Calu3 (cell line): ENCODE results near the gene FN3KRP. TPM values are rescaled to one million over a fixed set of nuclear protein-coding genes. Genes with fewer than 3 reads are reported as not detected.

ENCODE experiments used
- BruUV-seq: library from RNA; stranded (reverse); fragments of 400-500 nt; replicated peaks from 2 replicates; lab custom pipeline; 2021; lab: Mats Ljungman, UMichigan
- CTCF ChIA-PET: fragments of 300-600 bp; sonication (Branson Sonifier 250); formaldehyde crosslinking; loops from one replicate; lab custom pipeline; 2022; ENCODE audit warnings: antibody characterized with exemption; lab: Charles Lee
- DNase-seq: peaks from one replicate; pipeline ENCODE4 v3.0.0; 2022
- H3K27ac Mint-ChIP-seq: one replicate; pipeline ENCODE4 v1.8.0; 2022; ENCODE audit warnings: mixed read lengths; ENCODE audit not compliant: unreplicated experiment
- H3K27me3 Mint-ChIP-seq: one replicate; pipeline ENCODE4 v1.8.0; 2022; ENCODE audit warnings: mixed read lengths; ENCODE audit not compliant: unreplicated experiment
- H3K36me3 Mint-ChIP-seq: one replicate; pipeline ENCODE4 v1.8.0; 2022; ENCODE audit warnings: mild to moderate bottlenecking, moderate library complexity, mixed read lengths; ENCODE audit not compliant: insufficient read depth, unreplicated experiment
- H3K4me1 Mint-ChIP-seq: one replicate; pipeline ENCODE4 v1.8.0; 2022; ENCODE audit warnings: mild to moderate bottlenecking, low read depth, mixed read lengths; ENCODE audit not compliant: unreplicated experiment
- H3K4me3 Mint-ChIP-seq: one replicate; pipeline ENCODE4 v1.8.0; 2022; ENCODE audit warnings: mild to moderate bottlenecking, low read depth, moderate library complexity, mixed read lengths; ENCODE audit not compliant: unreplicated experiment
- H3K9me3 Mint-ChIP-seq: one replicate; pipeline ENCODE4 v1.8.0; 2022; ENCODE audit warnings: low read depth, mixed read lengths; ENCODE audit not compliant: unreplicated experiment
- intact Hi-C: fragments of 100-400 bp; cut with micrococcal nuclease; formaldehyde crosslinking; loops from one replicate; pipeline ENCODE4 v1.10.0; 2022; ENCODE audit not compliant: unreplicated experiment
- total RNA-seq: library from RNA; stranded (reverse); gene quantifications from 2 replicates; pipeline ENCODE4 v1.2.3, GENCODE V29; 2022
- TF ChIP-seq, protein P1 (sequence below): fragments of 200-600 bp; IDR thresholded peaks from one replicate; pipeline ENCODE4 v1.8.0; 2022; ENCODE audit warnings: antibody characterized with exemption; ENCODE audit not compliant: unreplicated experiment

FN3KRP gene
- total RNA-seq, 1 experiment from 2014 or later: 49.9 TPM

DNA sequence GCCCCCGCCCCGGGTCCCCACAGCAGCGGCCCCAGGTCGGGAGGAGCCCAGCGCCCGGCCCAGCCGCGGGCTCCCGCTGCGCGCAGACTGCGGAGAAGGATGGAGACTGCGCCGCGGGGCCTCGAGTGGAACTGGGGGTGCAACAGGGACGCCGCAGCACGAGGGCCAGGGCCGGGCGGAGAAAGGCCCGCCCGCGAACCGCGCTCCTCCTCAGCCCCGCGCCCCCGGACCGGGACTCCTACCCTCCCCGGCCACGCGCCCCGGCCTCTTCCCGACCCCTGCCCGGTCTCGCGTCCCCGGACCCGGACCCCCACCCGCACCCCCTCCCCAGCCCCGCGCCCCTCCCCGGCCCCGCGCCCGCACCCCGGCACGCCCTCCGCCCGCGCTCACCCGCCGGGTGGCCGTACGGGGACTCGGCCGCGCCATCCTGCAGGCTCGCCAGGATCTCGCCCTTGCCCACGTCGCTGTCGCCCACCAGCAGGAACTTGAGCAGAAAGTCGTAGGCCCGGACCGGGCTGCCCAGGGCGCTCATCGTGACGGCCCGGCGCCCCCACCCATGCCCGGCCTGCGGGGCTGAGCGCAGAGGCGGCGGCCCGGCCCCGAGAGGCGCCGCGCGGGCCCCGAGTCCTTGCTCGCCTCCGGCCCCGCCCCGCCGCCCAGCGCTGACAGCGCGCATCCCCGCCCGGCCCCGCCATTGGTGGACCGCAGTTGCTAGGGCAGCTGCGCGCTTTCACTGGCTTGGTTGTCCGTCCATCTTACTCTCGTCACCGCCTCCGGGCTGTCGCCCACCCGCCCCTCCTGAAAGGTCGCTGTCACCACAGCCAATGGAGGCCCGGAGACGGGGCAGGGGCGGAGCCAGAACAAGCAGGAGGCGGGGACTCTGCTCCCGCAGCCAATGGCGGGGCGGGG, 18.2 kb upstream of the FN3KRP start, which contains the start of gene RAB40B:
Gene RAB40B (minus strand): TSS at position 634 of the 909 bp plus-strand sequence. CDS start 102 bp downstream, at position 532.
- Mint-ChIP-seq H3K27ac (peak within 1 kb of the TSS; percentile 85), H3K36me3 (peaks cover 41% of the 10 kb centered on the region), H3K4me3 (peak within 1 kb of the TSS; percentile 73), H3K9me3 (peaks cover 4% of the 10 kb centered on the region), H3K4me1 (peaks cover 9% of the 10 kb centered on the region), H3K27me3 (no peaks in the 10 kb centered on the region)
- no TSS peak for BruUV-seq
- TF ChIP-seq, protein P1, sequence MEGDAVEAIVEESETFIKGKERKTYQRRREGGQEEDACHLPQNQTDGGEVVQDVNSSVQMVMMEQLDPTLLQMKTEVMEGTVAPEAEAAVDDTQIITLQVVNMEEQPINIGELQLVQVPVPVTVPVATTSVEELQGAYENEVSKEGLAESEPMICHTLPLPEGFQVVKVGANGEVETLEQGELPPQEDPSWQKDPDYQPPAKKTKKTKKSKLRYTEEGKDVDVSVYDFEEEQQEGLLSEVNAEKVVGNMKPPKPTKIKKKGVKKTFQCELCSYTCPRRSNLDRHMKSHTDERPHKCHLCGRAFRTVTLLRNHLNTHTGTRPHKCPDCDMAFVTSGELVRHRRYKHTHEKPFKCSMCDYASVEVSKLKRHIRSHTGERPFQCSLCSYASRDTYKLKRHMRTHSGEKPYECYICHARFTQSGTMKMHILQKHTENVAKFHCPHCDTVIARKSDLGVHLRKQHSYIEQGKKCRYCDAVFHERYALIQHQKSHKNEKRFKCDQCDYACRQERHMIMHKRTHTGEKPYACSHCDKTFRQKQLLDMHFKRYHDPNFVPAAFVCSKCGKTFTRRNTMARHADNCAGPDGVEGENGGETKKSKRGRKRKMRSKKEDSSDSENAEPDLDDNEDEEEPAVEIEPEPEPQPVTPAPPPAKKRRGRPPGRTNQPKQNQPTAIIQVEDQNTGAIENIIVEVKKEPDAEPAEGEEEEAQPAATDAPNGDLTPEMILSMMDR: no peak
- DNase-seq: peak; percentile 99
- intact Hi-C loops: no loop called here
- CTCF ChIA-PET: interaction anchor here (1.0 kb wide), 1 partner anchor 11 kb away, joined by 5 read pairs; no protein-coding TSS in a partner anchor

DNA sequence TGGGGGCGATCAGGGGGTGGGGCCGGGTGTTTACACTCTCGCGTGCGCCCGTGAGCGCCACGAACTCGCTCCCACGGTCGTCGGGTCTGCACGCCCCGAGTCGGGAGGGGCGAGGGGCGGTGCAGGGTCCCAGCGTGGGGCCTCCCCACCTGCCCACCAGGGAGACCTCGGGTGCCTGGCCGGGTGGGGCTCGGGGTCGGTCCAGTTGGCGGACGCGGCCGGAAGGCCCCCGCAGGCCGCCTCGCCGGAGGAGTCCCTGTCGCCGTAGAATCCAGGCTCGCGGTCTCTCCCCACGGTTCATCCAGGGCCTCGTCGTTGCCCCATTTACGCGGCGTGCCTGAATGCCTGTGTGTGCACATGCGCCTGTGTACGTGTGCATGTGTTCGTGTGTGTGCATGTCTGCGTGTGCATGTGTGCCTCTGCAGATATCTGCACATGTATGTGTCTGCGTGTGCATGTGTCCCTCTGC, 17.5 kb upstream of the FN3KRP start:
- TF ChIP-seq, protein P1: no peak
- Mint-ChIP-seq H3K27me3 (no peaks in the 10 kb centered on the region), H3K9me3 (peaks cover 4% of the 10 kb centered on the region), H3K4me1 (peaks cover 13% of the 10 kb centered on the region), H3K36me3 (peaks cover 41% of the 10 kb centered on the region), H3K4me3 (peak overlapping the region; percentile 73), H3K27ac (peak overlapping the region; percentile 85)
- BruUV-seq: no TSS peak
- CTCF ChIA-PET: interaction anchor here (1.0 kb wide), 1 partner anchor 12 kb away, joined by 5 read pairs; no protein-coding TSS in a partner anchor
- intact Hi-C loops: no loop called here
- no peak for DNase-seq

DNA sequence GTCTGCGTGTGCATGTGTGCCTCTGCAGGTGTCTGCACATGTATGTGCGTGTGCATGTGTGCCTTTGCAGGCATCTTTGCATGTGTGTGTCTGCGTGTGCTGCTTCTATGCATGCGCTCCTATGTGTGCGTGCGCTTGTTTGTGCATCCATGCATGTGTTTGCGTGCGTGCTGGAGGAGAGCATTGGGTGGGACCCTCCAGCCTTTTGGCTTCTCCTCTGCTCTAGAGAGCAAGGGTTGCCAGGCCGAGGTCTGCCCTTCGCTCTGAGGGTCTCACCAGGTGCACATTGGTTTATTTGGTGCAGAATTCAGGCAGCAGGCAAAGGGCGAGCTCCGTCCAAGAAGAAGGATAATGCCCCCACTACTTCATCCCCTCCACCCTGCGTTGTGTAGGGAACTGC, 17.0 kb upstream of the FN3KRP start:
- TF ChIP-seq, protein P1: no peak
- no peak for DNase-seq
- CTCF ChIA-PET: no interaction called here
- Mint-ChIP-seq H3K4me3 (peak overlapping the region; percentile 73), H3K36me3 (peaks cover 37% of the 10 kb centered on the region), H3K9me3 (peaks cover under 1% of the 10 kb centered on the region), H3K4me1 (peaks cover 18% of the 10 kb centered on the region), H3K27ac (peak overlapping the region; percentile 85), H3K27me3 (no peaks in the 10 kb centered on the region)
- BruUV-seq: no TSS peak
- intact Hi-C loops: no loop called here

DNA sequence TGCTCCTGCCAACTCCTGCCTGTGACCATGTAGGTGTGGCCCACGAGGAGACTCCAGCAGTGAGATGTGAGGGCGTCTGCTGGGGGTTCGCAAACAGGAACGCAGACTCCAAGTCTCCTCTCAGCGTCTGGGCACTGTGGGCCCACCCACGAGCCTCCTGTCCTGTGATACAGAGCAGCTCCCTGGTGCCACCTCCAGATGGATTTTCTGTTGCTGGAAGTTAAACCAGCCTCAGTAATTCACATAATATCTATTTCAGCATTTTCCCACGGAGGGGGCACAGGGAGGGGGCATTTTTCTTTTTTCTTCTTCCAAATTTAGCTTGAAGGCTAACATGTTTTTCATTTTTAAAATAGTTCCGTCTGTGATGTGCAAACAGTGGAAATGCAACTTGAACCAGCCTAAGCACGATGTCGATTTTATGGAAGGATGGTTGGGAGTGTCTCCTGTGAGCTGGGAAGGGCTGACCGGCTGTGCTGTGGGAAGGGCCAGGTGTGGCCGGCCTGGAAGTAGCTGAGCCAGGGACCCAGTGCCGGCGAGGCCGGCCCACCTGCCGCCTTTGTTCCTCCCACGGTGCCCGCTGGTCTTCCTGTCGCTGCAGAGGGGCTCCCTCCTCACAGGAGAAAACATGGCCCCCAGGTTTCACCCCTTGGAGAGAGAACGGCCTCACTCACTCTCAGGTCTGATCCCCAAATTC, 14.1 kb upstream of the FN3KRP start:
- H3K4me1 Mint-ChIP-seq: peaks cover 19% of the 10 kb centered on the region
- DNase-seq: no peak
- no peak overlapping the region for H3K27ac Mint-ChIP-seq
- BruUV-seq: no TSS peak
- intact Hi-C loops: loop anchor here (10.0 kb wide), 1 partner anchor 48 kb away; no protein-coding TSS in a partner anchor
- no peaks in the 10 kb centered on the region for H3K9me3 Mint-ChIP-seq
- CTCF ChIA-PET: interaction anchor here (0.6 to 0.8 kb wide), 4 partner anchors 14 to 994 kb away, joined by 3 to 6 read pairs (median 4); partner anchors contain the start of gene FN3KRP
- H3K27me3 Mint-ChIP-seq: no peaks in the 10 kb centered on the region
- no peak overlapping the region for H3K4me3 Mint-ChIP-seq
- TF ChIP-seq, protein P1: no peak
- H3K36me3 Mint-ChIP-seq: peaks cover 20% of the 10 kb centered on the region
